GM19372 (cell line): ENCODE results near the gene TUBB3.
"Not testable (repeated sequence)": the region's sequence is repeated elsewhere in the genome, so short reads cannot be mapped to it uniquely, and the experiment has no call there.

ENCODE experiments used
- ATAC-seq: cut with Tn5 transposase; IDR thresholded peaks from one replicate; pipeline ENCODE4 v1.9.1; 2021; ENCODE audit warnings: mild to moderate bottlenecking, low read depth, moderate library complexity; ENCODE audit not compliant: unreplicated experiment

The TUBB3 gene

GRCh38 chr16:89915303-89916232 lies 7.6 kb upstream of the TUBB3 start:
- ATAC-seq, result no peak

DNA sequence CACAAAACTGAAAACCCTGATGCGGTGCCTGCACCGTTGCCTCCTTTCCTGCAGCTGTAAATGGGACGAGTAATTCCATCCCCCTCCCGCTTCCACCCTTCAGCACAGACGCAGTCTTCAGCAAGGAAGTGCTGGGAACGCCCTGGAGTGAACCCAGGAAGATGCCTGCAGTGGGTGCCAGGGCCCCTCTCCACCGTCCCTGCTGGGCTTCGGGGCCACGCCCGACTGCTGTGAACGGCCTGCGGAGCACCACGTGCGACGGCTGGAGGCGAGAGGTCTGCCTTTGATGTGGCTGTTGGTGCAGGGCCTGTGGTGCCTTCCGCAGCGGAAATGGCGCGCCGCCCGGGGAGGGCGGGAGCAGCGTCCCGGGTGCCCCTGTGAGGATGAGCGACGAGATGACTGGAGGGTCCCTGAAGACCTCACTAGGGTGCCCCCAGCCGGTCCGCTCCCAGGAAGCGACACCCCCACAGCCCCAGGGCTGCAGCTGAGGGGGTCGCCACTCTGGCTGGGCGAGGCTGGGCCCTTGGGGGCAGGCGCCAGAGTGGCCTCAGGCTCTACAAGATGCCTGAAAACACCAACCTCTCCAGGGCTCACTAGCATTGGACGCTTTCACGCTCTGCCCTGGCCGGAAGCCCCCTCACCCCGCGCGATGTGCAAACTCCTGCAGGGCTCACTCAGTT lies 5.2 kb upstream of the TUBB3 start:
- ATAC-seq, result peak; percentile 74

- no peak for ATAC-seq
Observed at GRCh38 chr16:89918453-89919347, 4.4 kb upstream of the TUBB3 start, which contains the start of gene MC1R. MC1R (plus strand) TSS chr16:89918862; CDS start chr16:89919259, 397 bp downstream.

- ATAC-seq, result no peak
Observed at GRCh38 chr16:89919535-89920406, 3.4 kb upstream of the TUBB3 start.

GRCh38 chr16:89920723-89921122 lies 2.4 kb upstream of the TUBB3 start:
- no peak for ATAC-seq

DNA sequence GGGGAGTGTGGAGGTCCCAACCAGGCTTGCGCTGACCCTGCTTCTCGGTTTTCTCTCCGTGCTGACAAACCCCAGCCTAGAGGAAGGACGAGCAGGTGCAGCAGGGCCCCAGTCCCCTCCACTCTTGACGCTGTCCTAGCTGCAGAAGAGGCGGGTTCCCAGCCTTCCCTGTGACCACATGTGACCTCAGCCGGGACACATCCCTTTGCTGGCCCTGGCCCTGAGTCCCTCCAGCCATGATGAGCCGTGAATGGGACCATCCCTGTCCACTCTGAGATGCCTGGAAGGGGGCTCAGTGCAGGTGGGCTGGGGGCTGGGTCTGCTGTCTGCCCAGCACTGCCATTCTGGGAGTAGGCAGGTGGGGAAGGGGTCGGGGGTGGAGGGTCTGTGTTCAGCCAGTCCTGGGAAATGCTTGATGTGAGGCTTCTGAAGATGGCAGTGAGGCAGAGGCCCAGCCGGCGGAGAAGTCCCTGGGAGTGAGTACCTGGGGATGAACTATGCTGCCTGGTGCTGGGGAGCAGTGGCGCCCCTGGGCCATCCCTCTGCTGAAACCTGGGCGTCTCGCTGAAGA lies 1.9 kb upstream of the TUBB3 start:
- no peak for ATAC-seq

DNA sequence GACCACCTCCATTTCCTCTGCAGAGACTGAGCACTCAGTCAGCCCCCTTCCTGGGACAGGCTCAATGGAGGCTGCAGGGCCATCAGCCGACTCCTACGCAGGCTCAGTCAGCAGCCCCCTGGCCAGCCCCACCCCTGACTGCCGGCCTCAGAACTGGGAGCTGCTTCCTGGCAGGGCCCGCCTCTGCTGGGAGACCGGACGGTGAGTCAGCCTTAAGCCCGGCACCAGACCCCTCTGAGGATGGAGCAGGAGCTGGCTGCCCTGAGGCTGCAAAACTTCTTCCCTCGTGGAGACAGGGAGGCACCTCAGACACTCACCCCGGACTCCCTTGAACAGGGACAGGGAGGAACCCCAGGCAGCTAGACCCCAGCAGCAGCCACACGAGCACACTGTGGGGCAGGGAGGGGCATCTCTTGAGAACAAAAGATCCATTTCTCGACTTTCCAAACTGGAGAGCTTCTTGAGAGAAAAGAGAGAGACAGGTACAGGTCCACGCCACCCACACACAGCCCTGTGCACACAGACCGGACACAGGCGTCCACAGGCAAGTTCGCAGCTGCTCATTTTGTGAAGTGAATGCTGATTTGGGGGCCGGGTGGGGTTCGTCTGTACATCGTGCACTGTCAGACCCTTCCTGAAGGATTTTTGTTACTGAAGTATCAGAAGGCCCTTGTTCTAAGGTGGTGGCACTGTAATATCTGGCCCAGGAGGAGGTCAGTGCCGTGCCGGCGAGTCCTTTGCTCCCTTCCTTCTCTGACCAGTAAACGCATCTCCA lies 1.3 kb upstream of the TUBB3 start:
- ATAC-seq, result no peak

GRCh38 chr16:89922477-89922883 lies 662 bp upstream of the TUBB3 start:
- no peak for ATAC-seq

- no peak for ATAC-seq
Observed at GRCh38 chr16:89923640-89924296, 626 bp downstream of the TUBB3 start.

GRCh38 chr16:89924297-89924924 lies 1.3 kb downstream of the TUBB3 start:
- ATAC-seq, result no peak

- no peak for ATAC-seq
Observed at GRCh38 chr16:89924925-89925307, 1.8 kb downstream of the TUBB3 start.

- ATAC-seq, result no peak
Observed at GRCh38 chr16:89925596-89926079, 2.5 kb downstream of the TUBB3 start.

DNA sequence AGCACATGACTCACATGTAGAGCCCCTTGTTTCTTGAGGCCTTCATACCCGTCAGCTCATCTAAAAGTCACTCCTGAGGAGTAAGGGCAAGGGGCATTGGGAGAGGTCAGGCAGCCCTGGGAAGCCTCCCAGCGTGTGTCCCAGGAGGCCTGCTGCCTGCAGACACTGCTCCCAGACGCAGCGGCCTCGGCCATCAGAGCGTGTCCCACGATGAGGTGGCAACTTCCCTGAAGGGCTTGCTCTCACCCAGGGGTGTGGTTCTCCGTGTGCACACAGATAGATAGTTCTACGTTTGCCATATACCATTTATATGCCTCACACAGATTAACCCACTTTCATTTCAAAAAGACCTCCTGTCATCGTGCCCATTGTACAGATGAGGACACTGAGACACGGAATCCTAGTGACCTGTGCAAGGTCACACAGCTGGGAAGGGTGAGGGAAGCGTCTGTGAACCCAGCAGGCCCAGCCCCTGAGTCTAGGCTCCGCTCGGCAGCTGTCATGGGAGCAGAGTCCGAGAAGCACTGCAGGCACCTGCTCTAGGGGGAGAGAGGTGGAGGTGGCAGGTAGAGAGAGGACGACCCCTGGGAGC lies 8.3 kb downstream of the TUBB3 start:
- no peak for ATAC-seq

DNA sequence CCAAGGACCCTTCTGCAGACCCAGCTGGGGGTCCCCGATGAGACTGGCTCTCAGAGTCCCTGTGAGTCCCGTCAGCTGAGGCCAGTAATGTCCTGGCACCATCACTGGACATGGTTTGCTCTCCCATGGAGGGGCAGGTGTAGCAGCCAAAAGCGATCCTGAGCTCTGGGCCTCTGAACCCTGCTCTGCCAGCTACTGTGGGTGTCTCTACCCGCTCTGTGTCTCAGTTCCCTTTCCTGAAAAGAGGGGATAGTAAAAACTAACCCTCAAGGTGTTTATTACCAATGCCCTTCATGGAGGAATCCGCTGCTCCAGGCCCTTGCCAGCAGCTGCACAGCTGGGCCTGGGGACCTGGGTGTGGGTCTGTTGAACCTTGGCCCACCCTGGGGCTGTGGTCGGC lies 8.8 kb downstream of the TUBB3 start:
- no peak for ATAC-seq

GRCh38 chr16:89934019-89934418 lies 10.9 kb downstream of the TUBB3 start:
- not testable (repeated sequence) for ATAC-seq

GRCh38 chr16:89934611-89935553 lies 11.7 kb downstream of the TUBB3 start:
- ATAC-seq, result no peak
